Measurements from ENCODE around the gene MTCP1.
A peak's percentile ranks its signal among the peaks of the same experiment; 100 is the strongest.

DNA sequence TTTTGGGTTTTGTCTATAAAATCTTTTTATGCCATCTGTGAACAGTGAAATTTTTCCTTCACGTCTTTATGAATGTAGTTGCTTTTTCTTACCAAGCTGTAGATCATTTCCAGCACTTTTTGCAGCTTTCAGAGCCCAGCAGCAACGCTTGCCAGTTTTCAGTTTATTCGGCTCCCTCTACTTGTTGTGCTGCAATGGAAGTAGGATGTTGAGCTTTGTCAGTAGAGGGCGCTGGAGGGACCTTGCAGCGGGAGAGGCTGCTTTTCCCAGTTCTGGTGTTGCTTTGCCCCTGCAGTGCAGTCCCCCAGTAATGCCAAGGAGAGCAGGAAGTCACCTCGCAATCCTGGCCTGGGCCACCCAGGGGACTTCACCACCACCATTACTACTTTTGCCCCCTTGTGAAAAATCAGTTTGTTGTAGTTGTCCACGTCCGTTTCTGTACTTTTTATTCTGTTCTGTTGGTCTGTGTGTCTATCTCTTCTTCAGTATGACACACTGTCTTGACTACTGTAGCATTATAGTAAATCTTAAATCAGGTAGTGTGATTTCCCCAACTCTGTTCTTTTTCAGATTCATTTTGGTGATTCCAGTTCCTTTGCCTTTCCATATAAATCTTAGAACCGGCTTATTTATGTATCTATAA lies 21.8 kb downstream of the MTCP1 start:
- TF ChIP-seq SIN3A (IDR thresholded peaks at IDR 0.05; ENCODE audit: borderline replicate concordance, insufficient read depth, low read depth, low read length): no peak
- peak; percentile 83 for TF ChIP-seq CTCF (IDR thresholded peaks at IDR 0.05)
- TF ChIP-seq POLR2AphosphoS5 (IDR thresholded peaks at IDR 0.05; ENCODE audit: low read depth, low read length): no peak
- TF ChIP-seq, protein P1, sequence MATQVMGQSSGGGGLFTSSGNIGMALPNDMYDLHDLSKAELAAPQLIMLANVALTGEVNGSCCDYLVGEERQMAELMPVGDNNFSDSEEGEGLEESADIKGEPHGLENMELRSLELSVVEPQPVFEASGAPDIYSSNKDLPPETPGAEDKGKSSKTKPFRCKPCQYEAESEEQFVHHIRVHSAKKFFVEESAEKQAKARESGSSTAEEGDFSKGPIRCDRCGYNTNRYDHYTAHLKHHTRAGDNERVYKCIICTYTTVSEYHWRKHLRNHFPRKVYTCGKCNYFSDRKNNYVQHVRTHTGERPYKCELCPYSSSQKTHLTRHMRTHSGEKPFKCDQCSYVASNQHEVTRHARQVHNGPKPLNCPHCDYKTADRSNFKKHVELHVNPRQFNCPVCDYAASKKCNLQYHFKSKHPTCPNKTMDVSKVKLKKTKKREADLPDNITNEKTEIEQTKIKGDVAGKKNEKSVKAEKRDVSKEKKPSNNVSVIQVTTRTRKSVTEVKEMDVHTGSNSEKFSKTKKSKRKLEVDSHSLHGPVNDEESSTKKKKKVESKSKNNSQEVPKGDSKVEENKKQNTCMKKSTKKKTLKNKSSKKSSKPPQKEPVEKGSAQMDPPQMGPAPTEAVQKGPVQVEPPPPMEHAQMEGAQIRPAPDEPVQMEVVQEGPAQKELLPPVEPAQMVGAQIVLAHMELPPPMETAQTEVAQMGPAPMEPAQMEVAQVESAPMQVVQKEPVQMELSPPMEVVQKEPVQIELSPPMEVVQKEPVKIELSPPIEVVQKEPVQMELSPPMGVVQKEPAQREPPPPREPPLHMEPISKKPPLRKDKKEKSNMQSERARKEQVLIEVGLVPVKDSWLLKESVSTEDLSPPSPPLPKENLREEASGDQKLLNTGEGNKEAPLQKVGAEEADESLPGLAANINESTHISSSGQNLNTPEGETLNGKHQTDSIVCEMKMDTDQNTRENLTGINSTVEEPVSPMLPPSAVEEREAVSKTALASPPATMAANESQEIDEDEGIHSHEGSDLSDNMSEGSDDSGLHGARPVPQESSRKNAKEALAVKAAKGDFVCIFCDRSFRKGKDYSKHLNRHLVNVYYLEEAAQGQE (IDR thresholded peaks at IDR 0.05; ENCODE audit: insufficient read depth in 1 of 2, low read depth in 2 of 2, low read length in 1 of 2): no peak

All from Panc1 (cell line).